GM19193 (cell line): ENCODE results near the gene CLIP2.

Experiments used
- POLR2A ChIP-seq: IDR thresholded peaks from 4 replicates; pipeline ENCODE4 v1.6.1; 2011; ENCODE audit not compliant: insufficient read depth, insufficient read length; ENCODE audit errors: extremely low read depth

Gene CLIP2

GRCh38 chr7:74289659-74290552, 699 bp downstream of the CLIP2 start:
- no peak for TF ChIP-seq POLR2A

DNA sequence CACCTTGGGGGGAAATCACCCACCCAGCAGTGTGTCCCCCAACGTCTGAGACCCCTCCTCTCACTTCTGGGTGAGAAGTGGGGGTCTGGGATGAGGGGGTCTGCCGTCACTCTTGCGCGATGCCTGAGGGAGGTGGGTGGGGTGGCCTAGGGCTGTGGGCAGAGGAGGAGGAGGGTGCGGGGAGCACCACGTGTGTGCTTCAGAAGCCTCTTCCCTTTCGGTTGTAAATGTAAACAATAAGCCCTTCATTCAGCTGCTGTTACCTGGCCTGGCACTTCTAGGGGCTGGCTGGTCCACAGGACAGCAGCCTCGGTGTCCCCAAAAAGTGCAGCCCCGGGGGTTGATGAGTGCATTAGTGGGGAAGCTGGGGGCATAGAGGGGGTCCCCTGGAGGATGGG, 1.3 kb downstream of the CLIP2 start:
- no peak for TF ChIP-seq POLR2A

- TF ChIP-seq POLR2A = no peak
Measured at GRCh38 chr7:74290981-74291441, 1.8 kb downstream of the CLIP2 start.

- no peak for TF ChIP-seq POLR2A
Measured at GRCh38 chr7:74291535-74291934, 2.3 kb downstream of the CLIP2 start.

- no peak for TF ChIP-seq POLR2A
Measured at GRCh38 chr7:74292757-74293576, 3.8 kb downstream of the CLIP2 start.

DNA sequence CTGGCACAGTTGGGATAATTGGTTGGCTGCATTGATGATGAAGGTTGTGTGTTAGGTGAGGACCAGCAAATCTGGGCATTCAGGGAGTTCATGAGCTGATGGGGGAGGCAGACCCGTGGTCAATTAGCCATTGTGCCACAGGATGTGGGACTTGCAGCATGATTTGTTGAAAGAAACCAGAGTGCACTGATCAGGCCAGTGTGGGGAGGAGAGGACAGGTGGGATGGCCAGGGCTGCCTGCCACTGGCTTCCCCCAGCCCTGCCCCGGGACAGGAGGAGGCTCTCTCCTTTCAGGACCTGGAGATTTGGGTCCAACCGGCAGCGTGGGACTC, 4.3 kb downstream of the CLIP2 start:
- no peak for TF ChIP-seq POLR2A

DNA sequence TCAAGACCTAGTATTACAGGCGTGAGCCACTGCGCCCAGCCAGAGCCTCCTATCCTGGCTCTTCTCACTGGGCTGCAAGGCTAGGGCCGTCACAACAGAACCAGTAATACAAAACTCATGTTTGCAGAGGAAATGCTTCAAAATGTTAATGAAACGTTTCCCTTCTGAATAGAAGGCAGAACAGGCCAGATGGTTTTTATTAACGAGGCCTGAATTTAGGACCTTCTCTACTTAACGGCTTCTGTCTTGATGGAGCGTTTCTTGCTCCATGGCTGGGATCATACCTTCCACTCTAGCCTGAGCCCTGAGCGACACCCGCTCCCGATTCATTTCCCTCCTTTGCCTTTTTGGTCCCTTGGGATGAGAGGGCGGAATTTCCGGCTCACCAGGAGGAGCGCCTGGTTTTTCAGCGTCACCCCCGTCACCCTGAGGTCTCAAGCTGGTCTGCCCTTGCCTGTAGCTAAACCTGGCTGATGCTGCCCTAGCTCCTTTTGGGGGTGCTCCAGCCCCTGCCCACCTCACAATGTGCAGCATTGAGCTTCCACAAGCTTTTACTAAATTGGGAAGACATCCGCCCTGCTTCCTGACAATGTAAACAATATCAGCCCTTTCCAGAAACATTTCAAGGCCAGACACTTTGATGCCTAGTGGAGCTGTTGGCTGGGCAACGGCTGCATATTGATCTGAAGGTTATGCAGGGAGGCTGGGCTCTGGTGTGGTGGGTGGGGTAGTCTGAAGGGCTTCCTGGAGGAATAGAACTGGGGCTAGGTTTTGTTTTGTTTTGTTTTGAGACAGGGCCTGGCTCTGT, 5.2 kb downstream of the CLIP2 start:
- TF ChIP-seq POLR2A = no peak

DNA sequence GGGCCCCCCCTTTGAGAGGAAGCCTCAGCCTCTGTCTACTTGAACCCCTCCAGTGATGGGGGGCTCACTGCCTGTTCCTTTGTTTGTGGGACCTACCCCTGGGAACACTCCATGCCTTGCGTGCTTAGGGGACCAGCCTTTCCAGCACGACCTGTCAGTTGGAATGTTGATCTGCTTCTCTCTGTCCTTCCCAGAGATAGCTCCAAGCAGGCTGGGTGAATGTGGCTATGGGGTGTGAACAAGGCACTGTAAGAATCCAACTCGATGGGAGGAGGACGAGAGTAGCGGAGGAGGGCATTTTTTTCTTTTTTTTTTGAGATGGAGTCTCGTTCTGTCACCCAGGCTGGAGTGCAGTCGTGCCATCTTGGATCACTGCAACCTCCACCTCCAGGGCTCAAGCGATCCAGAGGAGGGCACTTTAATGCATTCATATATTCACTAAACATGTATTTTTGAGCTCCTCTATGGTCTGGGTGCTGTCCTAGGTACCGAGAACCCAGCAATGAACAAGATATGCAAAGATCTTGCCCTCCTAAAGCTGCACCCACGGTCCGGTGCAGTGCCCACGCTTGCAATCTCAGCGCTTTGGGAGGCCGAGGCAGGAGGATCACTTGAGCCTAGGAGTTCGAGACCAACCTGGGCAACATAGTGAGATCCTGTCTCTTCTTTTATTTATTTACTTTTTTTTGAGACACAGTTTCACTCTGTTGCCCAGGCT, 8.5 kb downstream of the CLIP2 start:
- no peak for TF ChIP-seq POLR2A

DNA sequence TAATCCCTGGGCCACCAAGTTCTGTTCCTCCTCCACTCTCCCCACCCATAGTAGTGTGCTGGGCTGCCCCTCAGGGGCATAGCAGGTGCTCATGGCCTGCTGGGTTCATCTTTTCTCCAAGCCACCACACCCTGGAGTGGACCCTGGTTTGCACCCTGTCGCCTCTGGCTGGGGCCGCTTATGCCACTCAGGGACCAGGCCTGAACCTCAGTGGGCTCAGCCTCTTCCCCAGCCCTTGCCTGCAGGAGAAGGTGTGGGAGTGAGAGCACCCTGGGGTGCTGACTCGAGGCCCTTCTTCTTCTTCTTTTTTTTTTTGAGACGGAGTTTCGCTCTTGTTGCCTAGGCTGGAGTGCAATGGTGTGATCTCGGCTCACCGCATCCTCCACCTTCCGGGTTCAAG, 10.2 kb downstream of the CLIP2 start:
- TF ChIP-seq POLR2A = no peak

GRCh38 chr7:74300926-74301325, 11.7 kb downstream of the CLIP2 start:
- no peak for TF ChIP-seq POLR2A

- TF ChIP-seq POLR2A = no peak
Measured at GRCh38 chr7:74302745-74303221, 13.6 kb downstream of the CLIP2 start.

- TF ChIP-seq POLR2A = no peak
Measured at GRCh38 chr7:74304550-74304949, 15.3 kb downstream of the CLIP2 start.

GRCh38 chr7:74306004-74306729, 17.0 kb downstream of the CLIP2 start:
- TF ChIP-seq POLR2A = no peak
